Esophagus (tissue), 2 donors: ENCODE data around the gene SCNN1G. TPM values are rescaled to one million over a fixed set of nuclear protein-coding genes. Genes with fewer than 3 reads are reported as not detected.

Experiments
- H3K27ac ChIP-seq, 2 donors: one replicate each; pipeline ENCODE4 v1.5.1; 2013; ENCODE audit warnings: low read depth in 2 of 2, mild to moderate bottlenecking in 2 of 2, inconsistent platforms in 1 of 2, low read length in 1 of 2, moderate library complexity in 1 of 2
- H3K27me3 ChIP-seq, 2 donors: one replicate each; pipeline ENCODE4 v1.6.1; 2013; ENCODE audit warnings: low read length in 2 of 2, control low read depth in 1 of 2, mild to moderate bottlenecking in 1 of 2; ENCODE audit not compliant: insufficient read depth in 2 of 2, control insufficient read depth in 1 of 2
- H3K36me3 ChIP-seq, 2 donors: one replicate each; pipeline ENCODE4 v1.6.1; 2013; ENCODE audit warnings: low read length in 1 of 2; ENCODE audit not compliant: control insufficient read depth in 2 of 2, insufficient read depth in 2 of 2
- H3K4me1 ChIP-seq, 2 donors: one replicate each; pipeline ENCODE4 v1.6.1; 2013; ENCODE audit warnings: low read length in 1 of 2; ENCODE audit not compliant: control insufficient read depth in 2 of 2, insufficient read depth in 2 of 2
- H3K4me3 ChIP-seq, 2 donors: one replicate each; pipeline ENCODE4 v1.5.1; 2013; ENCODE audit warnings: low read length in 2 of 2, mild to moderate bottlenecking in 2 of 2, low read depth in 1 of 2, moderate library complexity in 1 of 2
- H3K9me3 ChIP-seq, 2 donors: one replicate each; pipeline ENCODE4 v1.6.1; 2013; ENCODE audit warnings: mild to moderate bottlenecking in 2 of 2, low read depth in 1 of 2, low read length in 1 of 2, moderate library complexity in 1 of 2; ENCODE audit not compliant: control insufficient read depth in 2 of 2, insufficient read depth in 1 of 2
- WGBS, 2 donors: extraction: QIAGEN DNeasy Blood & Tissue Kit; methylation state at CpG; one replicate each; pipeline ENCODE4 v1.1.7; 2013; 5-methylcytosine and 5-hydroxymethylcytosine counted together
- polyA plus RNA-seq, 2 donors: library from polyadenylated mRNA; stranded (reverse); fragments of 200-250 nt; gene quantifications; one replicate each; pipeline ENCODE4 v1.2.3, GENCODE V29; 2013
- donor health status: healthy with polysubstance abuse.
- donor health status: Bipolar disorder and iron deficiency.

The SCNN1G gene
- polyA plus RNA-seq, 2 donors, result 6.1 to 11.2 TPM

GRCh38 chr16:23188911-23189310 is 6.4 kb downstream of the SCNN1G start:
- Histone ChIP-seq H3K4me1 (no peaks in the 10 kb centered on the region), H3K36me3 (peaks cover 0 to 9% of the 10 kb centered on the region in 2 donors), H3K27ac (peak overlapping the region in 1 of 2 donors; percentile 20), H3K9me3 (no peaks in the 10 kb centered on the region), H3K27me3 (no peaks in the 10 kb centered on the region), H3K4me3 (no peak overlapping the region)
- WGBS, 2 donors, result 82 to 85% methylated on average over 2 of the region's 2 CpGs

GRCh38 chr16:23194497-23195221 is 12.1 kb downstream of the SCNN1G start:
- H3K27ac ChIP-seq, result no peak overlapping the region
- no peaks in the 10 kb centered on the region for H3K27me3 ChIP-seq
- H3K9me3 ChIP-seq, result no peaks in the 10 kb centered on the region
- WGBS, 2 donors, result 67 to 80% methylated on average over 9 of the region's 9 CpGs
- H3K36me3 ChIP-seq, result peaks cover 0 to 5% of the 10 kb centered on the region in 2 donors
- no peaks in the 10 kb centered on the region for H3K4me1 ChIP-seq
- no peak overlapping the region for H3K4me3 ChIP-seq

- Histone ChIP-seq H3K9me3 (no peaks in the 10 kb centered on the region), H3K4me3 (no peak overlapping the region), H3K27me3 (no peaks in the 10 kb centered on the region), H3K36me3 (peaks cover 0 to 5% of the 10 kb centered on the region in 2 donors), H3K27ac (no peak overlapping the region), H3K4me1 (no peaks in the 10 kb centered on the region)
- WGBS, 2 donors, result 53 to 63% methylated on average over 3 of the region's 3 CpGs
These were observed 12.9 kb downstream of the SCNN1G start for GRCh38 chr16:23195366-23195978.

GRCh38 chr16:23196539-23196938 is 14.0 kb downstream of the SCNN1G start:
- H3K27me3 ChIP-seq, result peaks cover 0 to 3% of the 10 kb centered on the region in 2 donors
- WGBS, 2 donors, result 59 to 70% methylated on average over 5 of the region's 5 CpGs
- no peaks in the 10 kb centered on the region for H3K9me3 ChIP-seq
- H3K27ac ChIP-seq, result no peak overlapping the region
- no peaks in the 10 kb centered on the region for H3K4me1 ChIP-seq
- H3K36me3 ChIP-seq, result peaks cover 0 to 5% of the 10 kb centered on the region in 2 donors
- H3K4me3 ChIP-seq, result no peak overlapping the region

- Histone ChIP-seq H3K36me3 (peaks cover 0 to 9% of the 10 kb centered on the region in 2 donors), H3K4me3 (no peak overlapping the region), H3K4me1 (no peaks in the 10 kb centered on the region), H3K27ac (no peak overlapping the region), H3K9me3 (no peaks in the 10 kb centered on the region), H3K27me3 (peaks cover 0 to 3% of the 10 kb centered on the region in 2 donors)
- 55 to 59% methylated on average over 1 of the region's 1 CpG for WGBS, 2 donors
These were observed 19.6 kb downstream of the SCNN1G start for GRCh38 chr16:23202166-23202565.

GRCh38 chr16:23206986-23207385 is 24.4 kb downstream of the SCNN1G start:
- no peak overlapping the region for H3K4me3 ChIP-seq
- peaks cover 0 to 13% of the 10 kb centered on the region in 2 donors for H3K36me3 ChIP-seq
- no peak overlapping the region for H3K27ac ChIP-seq
- WGBS, 2 donors, result 77 to 80% methylated on average over 7 of the region's 7 CpGs
- no peaks in the 10 kb centered on the region for H3K4me1 ChIP-seq
- H3K27me3 ChIP-seq, result no peaks in the 10 kb centered on the region
- no peaks in the 10 kb centered on the region for H3K9me3 ChIP-seq

GRCh38 chr16:23207485-23207884 is 24.9 kb downstream of the SCNN1G start:
- no peaks in the 10 kb centered on the region for H3K27me3 ChIP-seq
- peaks cover 0 to 14% of the 10 kb centered on the region in 2 donors for H3K36me3 ChIP-seq
- no peak overlapping the region for H3K27ac ChIP-seq
- 50 to 54% methylated on average over 3 of the region's 3 CpGs for WGBS, 2 donors
- H3K4me1 ChIP-seq, result no peaks in the 10 kb centered on the region
- no peaks in the 10 kb centered on the region for H3K9me3 ChIP-seq
- no peak overlapping the region for H3K4me3 ChIP-seq

- Histone ChIP-seq H3K27me3 (no peaks in the 10 kb centered on the region), H3K27ac (no peak overlapping the region), H3K4me1 (no peaks in the 10 kb centered on the region), H3K4me3 (no peak overlapping the region), H3K9me3 (no peaks in the 10 kb centered on the region), H3K36me3 (peaks cover 0 to 15% of the 10 kb centered on the region in 2 donors)
- 81 to 86% methylated on average over 9 of the region's 9 CpGs for WGBS, 2 donors
These were observed 27.1 kb downstream of the SCNN1G start for GRCh38 chr16:23209606-23210005.

- Histone ChIP-seq H3K4me1 (no peaks in the 10 kb centered on the region), H3K36me3 (peaks cover 0 to 18% of the 10 kb centered on the region in 2 donors), H3K4me3 (no peak overlapping the region), H3K27me3 (no peaks in the 10 kb centered on the region), H3K27ac (no peak overlapping the region), H3K9me3 (no peaks in the 10 kb centered on the region)
- 71 to 78% methylated on average over 3 of the region's 3 CpGs for WGBS, 2 donors
These were observed 31.3 kb downstream of the SCNN1G start for GRCh38 chr16:23213831-23214230.

- H3K9me3 ChIP-seq, result no peaks in the 10 kb centered on the region
- no peaks in the 10 kb centered on the region for H3K4me1 ChIP-seq
- no peaks in the 10 kb centered on the region for H3K27me3 ChIP-seq
- H3K36me3 ChIP-seq, result peaks cover 0 to 18% of the 10 kb centered on the region in 2 donors
- H3K27ac ChIP-seq, result no peak overlapping the region
- 68 to 84% methylated on average over 7 of the region's 7 CpGs for WGBS, 2 donors
- H3K4me3 ChIP-seq, result no peak overlapping the region
These were observed 32.3 kb downstream of the SCNN1G start for GRCh38 chr16:23214796-23215195.
